ENCODE data around the gene EXPH5. TPM values are rescaled to one million over a fixed set of nuclear protein-coding genes. Genes with fewer than 3 reads are reported as not detected.
A peak's percentile ranks its signal among the peaks of the same experiment; 100 is the strongest.

Gene EXPH5
- polyA plus RNA-seq, 1 donor (not counting 4 experiments of a cell fraction or from before 2014, with no cell fraction given) = 11.7 TPM

DNA sequence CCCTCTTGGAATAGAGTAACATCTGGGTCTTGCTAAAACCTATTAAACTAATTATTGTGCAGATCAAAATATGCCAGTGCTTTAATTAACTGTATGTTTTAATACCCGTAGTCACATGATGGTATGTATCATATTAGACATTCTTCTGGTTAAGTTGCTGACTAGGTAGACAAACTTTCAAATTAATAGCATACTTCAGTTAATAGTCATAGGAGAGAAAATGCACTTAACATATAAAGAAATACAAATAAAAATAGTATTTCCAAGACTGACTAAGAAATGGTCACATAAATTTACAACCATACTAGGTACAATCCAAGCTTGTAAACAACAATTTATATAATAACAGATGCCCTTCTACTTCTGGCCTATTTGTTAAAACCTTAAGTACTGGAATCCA is 7.6 kb upstream of the EXPH5 start:
- Histone ChIP-seq H3K4me1 (ENCODE audit: control insufficient read depth, extremely low read depth, insufficient read depth, low read length) (peaks cover 20% of the 10 kb centered on the region), H3K36me3 (ENCODE audit: control insufficient read depth in 2 of 2, extremely low read depth in 1 of 2, insufficient read depth in 2 of 2, low read length in 2 of 2) (no peaks in the 10 kb centered on the region), H3K9ac (ENCODE audit: control insufficient read depth, extremely low read depth, insufficient read depth, low read length) (no peak overlapping the region), H2AFZ (ENCODE audit: control insufficient read depth, low read length) (no peak overlapping the region), H4K20me1 (ENCODE audit: control insufficient read depth, extremely low read depth, insufficient read depth, low read length) (no peaks in the 10 kb centered on the region), H3K4me2 (ENCODE audit: control insufficient read depth, extremely low read depth, insufficient read depth, low read depth, low read length) (no peak overlapping the region), H3K79me2 (ENCODE audit: control insufficient read depth, insufficient read depth, low read length) (no peaks in the 10 kb centered on the region), H3K9me1 (ENCODE audit: control insufficient read depth, extremely low read depth, insufficient read depth, low read length) (no peaks in the 10 kb centered on the region), H3K9me3 (ENCODE audit: control insufficient read depth, low read depth, low read length) (no peaks in the 10 kb centered on the region), H3K4me3 (ENCODE audit: control insufficient read depth in 2 of 3, extremely low read depth in 1 of 3, insufficient read depth in 2 of 3, low read depth in 1 of 3, low read length in 3 of 3) (no peak overlapping the region), H3K27me3 (ENCODE audit: control insufficient read depth, extremely low read depth, insufficient read depth, low read length) (no peaks in the 10 kb centered on the region), H3K27ac (ENCODE audit: control insufficient read depth, insufficient read depth, low read length) (no peak overlapping the region)
- peak; percentile 36 for DNase-seq (ENCODE audit: low read depth, low spot score)
- TF ChIP-seq EZH2 (IDR thresholded peaks at IDR 0.05; ENCODE audit: low read length) = no peak
- TF ChIP-seq, protein P1, sequence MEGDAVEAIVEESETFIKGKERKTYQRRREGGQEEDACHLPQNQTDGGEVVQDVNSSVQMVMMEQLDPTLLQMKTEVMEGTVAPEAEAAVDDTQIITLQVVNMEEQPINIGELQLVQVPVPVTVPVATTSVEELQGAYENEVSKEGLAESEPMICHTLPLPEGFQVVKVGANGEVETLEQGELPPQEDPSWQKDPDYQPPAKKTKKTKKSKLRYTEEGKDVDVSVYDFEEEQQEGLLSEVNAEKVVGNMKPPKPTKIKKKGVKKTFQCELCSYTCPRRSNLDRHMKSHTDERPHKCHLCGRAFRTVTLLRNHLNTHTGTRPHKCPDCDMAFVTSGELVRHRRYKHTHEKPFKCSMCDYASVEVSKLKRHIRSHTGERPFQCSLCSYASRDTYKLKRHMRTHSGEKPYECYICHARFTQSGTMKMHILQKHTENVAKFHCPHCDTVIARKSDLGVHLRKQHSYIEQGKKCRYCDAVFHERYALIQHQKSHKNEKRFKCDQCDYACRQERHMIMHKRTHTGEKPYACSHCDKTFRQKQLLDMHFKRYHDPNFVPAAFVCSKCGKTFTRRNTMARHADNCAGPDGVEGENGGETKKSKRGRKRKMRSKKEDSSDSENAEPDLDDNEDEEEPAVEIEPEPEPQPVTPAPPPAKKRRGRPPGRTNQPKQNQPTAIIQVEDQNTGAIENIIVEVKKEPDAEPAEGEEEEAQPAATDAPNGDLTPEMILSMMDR (optimal IDR thresholded peaks at IDR 0.05 in 1 of 3, IDR thresholded peaks at IDR 0.05 in 1 of 3, conservative IDR thresholded peaks at IDR 0.05 in 1 of 3; ENCODE audit: extremely low read depth in 1 of 3, insufficient read depth in 2 of 3, low read length in 3 of 3) = no peak
- dilution Hi-C loops (cut with MboI; ENCODE audit: extremely low pct_ligation_motif_present, low sequenced_read_pairs) = no loop called here
- no peak for FAIRE-seq

DNA sequence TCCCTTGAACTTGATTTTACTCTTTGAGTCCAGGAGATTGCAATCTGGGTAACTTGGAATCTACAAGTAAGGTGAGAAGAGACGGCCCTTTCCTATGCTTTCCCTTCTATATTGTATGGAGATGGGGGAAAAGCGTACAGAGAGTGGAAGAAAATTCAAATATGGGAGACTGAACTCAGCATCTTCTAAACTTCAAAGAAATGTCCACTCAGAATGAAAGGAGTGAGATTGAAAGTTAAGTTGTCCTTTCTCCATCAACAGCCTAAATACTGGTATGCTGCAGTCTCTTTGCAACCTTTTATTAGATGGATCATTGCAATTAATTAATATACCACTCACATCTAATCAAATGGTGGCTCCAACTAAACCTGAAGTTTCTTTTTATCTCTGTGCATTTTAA is 6.4 kb upstream of the EXPH5 start:
- H3K4me1 ChIP-seq (ENCODE audit: control insufficient read depth, extremely low read depth, insufficient read depth, low read length) = peaks cover 17% of the 10 kb centered on the region
- TF ChIP-seq, protein P1 (optimal IDR thresholded peaks at IDR 0.05 in 1 of 3, IDR thresholded peaks at IDR 0.05 in 1 of 3, conservative IDR thresholded peaks at IDR 0.05 in 1 of 3; ENCODE audit: extremely low read depth in 1 of 3, insufficient read depth in 2 of 3, low read length in 3 of 3) = no peak
- TF ChIP-seq EZH2 (IDR thresholded peaks at IDR 0.05; ENCODE audit: low read length) = no peak
- DNase-seq (ENCODE audit: low read depth, low spot score) = no peak
- no peak overlapping the region for H3K9ac ChIP-seq (ENCODE audit: control insufficient read depth, extremely low read depth, insufficient read depth, low read length)
- H3K9me1 ChIP-seq (ENCODE audit: control insufficient read depth, extremely low read depth, insufficient read depth, low read length) = no peaks in the 10 kb centered on the region
- H3K27ac ChIP-seq (ENCODE audit: control insufficient read depth, insufficient read depth, low read length) = no peak overlapping the region
- no peak overlapping the region for H2AFZ ChIP-seq (ENCODE audit: control insufficient read depth, low read length)
- no peak for FAIRE-seq
- dilution Hi-C loops (cut with MboI; ENCODE audit: extremely low pct_ligation_motif_present, low sequenced_read_pairs) = no loop called here
- no peaks in the 10 kb centered on the region for H3K79me2 ChIP-seq (ENCODE audit: control insufficient read depth, insufficient read depth, low read length)
- H3K4me3 ChIP-seq (ENCODE audit: control insufficient read depth in 2 of 3, extremely low read depth in 1 of 3, insufficient read depth in 2 of 3, low read depth in 1 of 3, low read length in 3 of 3) = no peak overlapping the region
- H3K36me3 ChIP-seq (ENCODE audit: control insufficient read depth in 2 of 2, extremely low read depth in 1 of 2, insufficient read depth in 2 of 2, low read length in 2 of 2) = no peaks in the 10 kb centered on the region
- no peaks in the 10 kb centered on the region for H3K9me3 ChIP-seq (ENCODE audit: control insufficient read depth, low read depth, low read length)
- no peak overlapping the region for H3K4me2 ChIP-seq (ENCODE audit: control insufficient read depth, extremely low read depth, insufficient read depth, low read depth, low read length)
- no peaks in the 10 kb centered on the region for H4K20me1 ChIP-seq (ENCODE audit: control insufficient read depth, extremely low read depth, insufficient read depth, low read length)
- no peaks in the 10 kb centered on the region for H3K27me3 ChIP-seq (ENCODE audit: control insufficient read depth, extremely low read depth, insufficient read depth, low read length)

Measured in keratinocyte (primary cell).